Hepatocyte (in vitro differentiated cells): ENCODE measurements around the gene ZNF385C. TPM values are rescaled to one million over a fixed set of nuclear protein-coding genes. Genes with fewer than 3 reads are reported as not detected.
"Not testable (repeated sequence)": the region's sequence is repeated elsewhere in the genome, so short reads cannot be mapped to it uniquely, and the experiment has no call there.

Experiments used
- DNase-seq: peaks from one replicate; pipeline ENCODE4 v3.0.0-alpha.2; 2016; ENCODE audit warnings: low spot score
- H2AFZ ChIP-seq: fragments of 200-600 bp; sonication (generic); 2 replicates; pipeline ENCODE4 v1.6.0; 2016; ENCODE audit warnings: antibody characterized with exemption, mild to moderate bottlenecking
- H3K27ac ChIP-seq: fragments of 200-600 bp; sonication (generic); 2 replicates; pipeline ENCODE4 v1.5.1; 2016; ENCODE audit warnings: mild to moderate bottlenecking
- H3K27me3 ChIP-seq: fragments of 200-600 bp; sonication (generic); 2 replicates; pipeline ENCODE4 v1.6.1; 2016
- H3K36me3 ChIP-seq: fragments of 200-600 bp; sonication (generic); replicated peaks from 2 replicates; pipeline ENCODE4 v1.5.1; 2016; ENCODE audit warnings: low read depth; ENCODE audit not compliant: insufficient read depth
- H3K4me1 ChIP-seq: fragments of 200-600 bp; sonication (generic); 2 replicates; pipeline ENCODE4 v1.5.1; 2016; ENCODE audit warnings: mild to moderate bottlenecking, moderate library complexity; ENCODE audit not compliant: insufficient read depth
- H3K4me2 ChIP-seq: fragments of 200-600 bp; sonication (generic); 2 replicates; pipeline ENCODE4 v1.6.0; 2016
- H3K4me3 ChIP-seq: fragments of 200-600 bp; sonication (generic); 2 replicates; pipeline ENCODE4 v1.5.1; 2016; ENCODE audit warnings: mild to moderate bottlenecking
- H3K79me2 ChIP-seq: fragments of 200-600 bp; sonication (generic); 2 replicates; pipeline ENCODE4 v1.6.0; 2017; ENCODE audit warnings: mild to moderate bottlenecking
- H3K9me2 ChIP-seq: fragments of 200-600 bp; sonication (generic); replicated peaks from 2 replicates; pipeline ENCODE4 v1.6.0; 2017; ENCODE audit warnings: mild to moderate bottlenecking; ENCODE audit not compliant: insufficient read depth
- H3K9me3 ChIP-seq: fragments of 200-600 bp; sonication (generic); 2 replicates; pipeline ENCODE4 v1.5.1; 2016; ENCODE audit warnings: low read depth, mild to moderate bottlenecking
- H4K20me1 ChIP-seq: fragments of 200-600 bp; sonication (generic); 2 replicates; pipeline ENCODE4 v1.6.0; 2016; ENCODE audit warnings: mild to moderate bottlenecking; ENCODE audit not compliant: insufficient read depth, poor library complexity, severe bottlenecking
- EZH2 ChIP-seq: fragments of 200-600 bp; sonication (generic); IDR thresholded peaks from 2 replicates; pipeline ENCODE4 v1.6.1; 2016; ENCODE audit warnings: antibody characterized with exemption, mild to moderate bottlenecking, borderline replicate concordance
- EZH2phosphoT487 ChIP-seq: fragments of 200-600 bp; sonication (generic); IDR thresholded peaks from one replicate; pipeline ENCODE4 v1.6.1; 2018; ENCODE audit warnings: antibody characterized with exemption, mild to moderate bottlenecking, low read depth, moderate library complexity; ENCODE audit not compliant: unreplicated experiment, severe bottlenecking
- WGBS: methylation state at CpG from one replicate; pipeline ENCODE4 v1.1.6; 2016; ENCODE audit warnings: low lambda C conversion rate; ENCODE audit errors: missing lambda C conversion rate; 5-methylcytosine and 5-hydroxymethylcytosine counted together
- polyA plus RNA-seq: library from polyadenylated mRNA; unstranded; fragments of >200 nt; fragmentation: Nextera tagmentation; extraction: Ambion mirVana; gene quantifications from 2 replicates; pipeline ENCODE4 v1.2.1, GENCODE V29; 2016
- total RNA-seq: library from RNA; depleted of rRNA; stranded (reverse); fragments of >200 nt; gene quantifications from 2 replicates; pipeline ENCODE4 v1.2.3, GENCODE V29; 2014
- TF ChIP-seq, protein P1 (sequence below): fragments of 200-600 bp; sonication (generic); IDR thresholded peaks from 2 replicates; pipeline ENCODE4 v1.5.1; 2016; ENCODE audit warnings: antibody characterized with exemption, mild to moderate bottlenecking; ENCODE audit not compliant: poor library complexity

The ZNF385C gene
- total and polyA plus RNA-seq, 2 experiments from 2014 or later = 0.45 to 0.63 TPM

DNA sequence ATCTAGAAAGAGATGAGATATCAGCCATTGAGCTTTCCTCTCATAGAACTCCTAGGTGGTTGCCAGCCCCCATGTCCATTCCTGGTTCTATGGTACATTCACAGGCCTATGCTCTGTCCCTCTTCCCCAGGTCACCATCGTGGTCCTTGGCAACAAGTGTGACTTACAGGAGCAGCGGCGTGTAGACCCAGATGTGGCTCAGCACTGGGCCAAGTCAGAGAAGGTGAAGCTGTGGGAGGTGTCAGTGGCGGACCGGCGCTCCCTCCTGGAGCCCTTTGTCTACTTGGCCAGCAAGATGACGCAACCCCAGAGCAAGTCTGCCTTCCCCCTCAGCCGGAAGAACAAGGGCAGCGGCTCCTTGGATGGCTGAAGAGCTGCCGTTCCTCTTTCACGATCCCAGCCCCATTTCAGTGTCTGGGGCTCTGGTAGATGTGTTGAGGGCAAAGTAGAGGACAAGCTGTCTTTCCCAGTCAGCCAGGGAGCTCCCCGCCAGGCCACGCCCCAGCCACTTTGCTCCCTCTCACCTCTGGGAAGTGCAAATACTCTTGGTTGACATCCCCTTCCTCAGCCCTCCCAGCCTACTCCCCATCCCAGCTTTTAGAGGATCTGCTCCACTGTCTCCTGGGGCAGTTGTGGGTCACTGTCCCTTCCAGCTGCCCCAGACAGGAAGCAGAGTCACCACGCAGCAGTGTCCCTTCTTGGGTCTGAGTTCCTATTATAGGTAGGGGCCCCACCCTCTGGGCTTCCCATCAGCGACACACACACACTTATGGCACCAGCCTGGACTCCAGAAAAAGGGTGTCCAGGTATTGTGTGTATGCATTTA lies 74.5 kb downstream of the ZNF385C start:
- WGBS = 93% methylated on average over 15 of the region's 15 CpGs
- DNase-seq = no peak

DNA sequence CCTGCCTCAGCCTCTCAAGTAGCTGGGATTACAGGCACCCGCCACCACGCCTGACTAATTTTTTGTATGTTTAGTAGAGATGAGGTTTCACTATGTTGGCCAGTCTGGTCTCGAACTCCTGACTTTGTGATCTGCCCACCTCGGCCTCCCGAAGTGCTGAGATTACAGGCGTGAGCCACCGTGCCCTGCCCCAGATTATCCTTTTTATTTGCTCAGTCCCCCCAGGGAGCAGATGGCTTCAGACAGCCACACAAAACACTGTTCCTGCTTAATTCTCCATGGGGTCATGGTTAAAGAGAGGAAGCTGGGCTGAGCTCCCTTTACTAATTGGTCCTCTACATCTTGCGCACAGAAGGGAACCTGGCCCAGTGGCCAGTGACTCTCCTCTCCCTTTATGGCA lies 77.4 kb downstream of the ZNF385C start:
- Histone ChIP-seq H3K4me3 (peak overlapping the region; percentile 97), H3K4me2 (peak overlapping the region; percentile 92), H3K4me1 (peaks cover 17% of the 10 kb centered on the region), H3K79me2 (peaks cover 45% of the 10 kb centered on the region)
- H3K27ac ChIP-seq, DNase-seq, H3K27me3 ChIP-seq, H3K9me2 ChIP-seq, H3K36me3 ChIP-seq, H4K20me1 ChIP-seq, H3K9me3 ChIP-seq, H2AFZ ChIP-seq: not testable (repeated sequence)
- 72% methylated on average over 8 of the region's 8 CpGs for WGBS

More for the DNA sequence above, 74.5 kb downstream of the ZNF385C start:
- TF ChIP-seq EZH2phosphoT487 = no peak
- TF ChIP-seq EZH2 = no peak
- Histone ChIP-seq H3K27ac (peak overlapping the region; percentile 74), H3K4me3 (no peak overlapping the region), H3K9me2 (no peaks in the 10 kb centered on the region), H3K4me1 (peaks cover 7% of the 10 kb centered on the region), H2AFZ (no peak overlapping the region), H4K20me1 (no peaks in the 10 kb centered on the region), H3K4me2 (no peak overlapping the region), H3K36me3 (no peaks in the 10 kb centered on the region), H3K27me3 (no peaks in the 10 kb centered on the region), H3K79me2 (peaks cover 28% of the 10 kb centered on the region), H3K9me3 (no peaks in the 10 kb centered on the region)

DNA sequence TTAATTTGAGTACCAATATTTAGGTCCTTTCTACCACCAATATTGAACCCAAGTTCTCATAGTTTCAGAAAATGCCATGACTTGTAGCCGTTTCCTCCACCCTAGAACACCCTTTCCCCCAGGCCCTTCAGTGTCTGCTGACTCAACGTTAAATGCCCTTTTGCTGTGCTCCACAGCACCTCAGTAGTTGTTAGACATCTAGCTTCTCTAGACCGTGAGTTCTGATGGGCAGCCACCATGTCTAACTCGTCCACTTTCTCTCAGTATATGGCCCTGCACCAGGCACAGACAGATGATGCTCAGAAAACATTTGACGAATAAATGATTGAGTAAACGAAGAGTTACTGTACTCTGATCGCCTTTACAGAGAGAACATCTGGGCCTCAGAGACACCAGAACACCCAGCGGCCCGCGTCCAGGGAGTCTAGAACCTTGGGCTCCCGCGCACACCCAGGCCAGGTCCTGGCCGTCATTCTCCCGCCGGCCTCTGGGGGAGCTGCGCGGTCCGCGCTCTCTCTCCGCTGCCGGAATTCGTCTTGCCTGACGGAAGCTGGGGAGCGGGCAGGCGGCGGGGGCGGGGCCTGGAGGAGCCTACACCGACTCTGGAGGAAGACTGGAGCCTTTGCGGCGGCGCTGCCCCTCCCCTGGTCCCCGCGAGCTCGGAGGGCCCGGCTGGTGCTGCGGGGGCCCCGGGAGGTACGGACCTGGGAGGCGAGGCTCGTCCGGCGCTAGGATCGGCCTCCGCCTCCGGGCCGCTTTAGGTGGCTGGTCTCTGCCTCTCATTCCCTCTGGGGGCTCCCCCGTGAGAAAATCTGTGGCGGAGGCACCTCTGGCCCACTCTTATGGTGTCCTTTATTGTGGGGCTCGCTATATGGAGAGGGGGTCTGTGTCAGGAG lies 78.5 kb downstream of the ZNF385C start, which contains the start of gene NKIRAS2:
Gene NKIRAS2, plus strand, starts transcription at position 582 of the 896 bp plus-strand sequence. CDS start 1,488 bp downstream, outside the sequence.
- Histone ChIP-seq H2AFZ (peak within 1 kb of the TSS; percentile 86), H3K79me2 (peaks cover 55% of the 10 kb centered on the region)

DNA sequence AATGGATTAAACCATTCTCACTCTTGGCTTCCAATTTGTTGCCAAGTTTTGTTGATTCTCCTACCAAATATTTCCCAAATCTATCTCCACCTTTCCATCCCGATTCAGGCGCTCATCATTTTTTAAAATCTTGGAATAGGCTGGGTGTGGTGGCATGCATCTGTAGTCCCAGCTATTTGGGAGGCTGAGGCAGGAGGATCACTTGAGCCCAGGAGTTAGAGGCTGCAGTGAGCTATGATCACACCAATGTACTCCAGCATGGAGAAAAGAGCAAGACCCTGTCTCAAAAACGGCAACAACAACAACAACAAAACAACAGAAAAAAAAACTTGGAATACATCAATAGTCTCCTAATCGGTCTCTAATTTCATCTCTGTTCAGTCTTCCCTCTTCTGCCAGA lies 79.3 kb downstream of the ZNF385C start:
- H4K20me1 ChIP-seq = peaks cover 9% of the 10 kb centered on the region
- H3K36me3 ChIP-seq = no peaks in the 10 kb centered on the region
- H3K9me3 ChIP-seq = no peaks in the 10 kb centered on the region
- 99% methylated on average over 4 of the region's 4 CpGs for WGBS
- no peak for DNase-seq
- no peak overlapping the region for H3K27ac ChIP-seq
- H3K4me2 ChIP-seq = peak overlapping the region; percentile 80
- TF ChIP-seq EZH2 (no peak), EZH2phosphoT487 (no peak)
- TF ChIP-seq, protein P1, sequence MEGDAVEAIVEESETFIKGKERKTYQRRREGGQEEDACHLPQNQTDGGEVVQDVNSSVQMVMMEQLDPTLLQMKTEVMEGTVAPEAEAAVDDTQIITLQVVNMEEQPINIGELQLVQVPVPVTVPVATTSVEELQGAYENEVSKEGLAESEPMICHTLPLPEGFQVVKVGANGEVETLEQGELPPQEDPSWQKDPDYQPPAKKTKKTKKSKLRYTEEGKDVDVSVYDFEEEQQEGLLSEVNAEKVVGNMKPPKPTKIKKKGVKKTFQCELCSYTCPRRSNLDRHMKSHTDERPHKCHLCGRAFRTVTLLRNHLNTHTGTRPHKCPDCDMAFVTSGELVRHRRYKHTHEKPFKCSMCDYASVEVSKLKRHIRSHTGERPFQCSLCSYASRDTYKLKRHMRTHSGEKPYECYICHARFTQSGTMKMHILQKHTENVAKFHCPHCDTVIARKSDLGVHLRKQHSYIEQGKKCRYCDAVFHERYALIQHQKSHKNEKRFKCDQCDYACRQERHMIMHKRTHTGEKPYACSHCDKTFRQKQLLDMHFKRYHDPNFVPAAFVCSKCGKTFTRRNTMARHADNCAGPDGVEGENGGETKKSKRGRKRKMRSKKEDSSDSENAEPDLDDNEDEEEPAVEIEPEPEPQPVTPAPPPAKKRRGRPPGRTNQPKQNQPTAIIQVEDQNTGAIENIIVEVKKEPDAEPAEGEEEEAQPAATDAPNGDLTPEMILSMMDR = no peak
- no peaks in the 10 kb centered on the region for H3K9me2 ChIP-seq
- no peak overlapping the region for H3K4me3 ChIP-seq
- H3K79me2 ChIP-seq = peaks cover 63% of the 10 kb centered on the region
- peaks cover 22% of the 10 kb centered on the region for H3K4me1 ChIP-seq
- H2AFZ ChIP-seq = no peak overlapping the region
- H3K27me3 ChIP-seq = no peaks in the 10 kb centered on the region

More for the DNA sequence above, 78.5 kb downstream of the ZNF385C start, which contains the start of gene NKIRAS2:
- no peaks in the 10 kb centered on the region for H3K27me3 ChIP-seq
- peaks cover 1% of the 10 kb centered on the region for H4K20me1 ChIP-seq
- H3K9me3 ChIP-seq = no peaks in the 10 kb centered on the region
- no peak for TF ChIP-seq EZH2
- TF ChIP-seq, protein P1 = peak; percentile 88
- peak within 1 kb of the TSS; percentile 97 for H3K4me3 ChIP-seq
- peak within 1 kb of the TSS; percentile 92 for H3K4me2 ChIP-seq
- H3K9me2 ChIP-seq = no peaks in the 10 kb centered on the region
- peak within 1 kb of the TSS; percentile 85 for H3K27ac ChIP-seq
- H3K36me3 ChIP-seq = no peaks in the 10 kb centered on the region
- 9% methylated on average over 47 of the region's 49 CpGs for WGBS
- peak; percentile 97 for DNase-seq
- peaks cover 22% of the 10 kb centered on the region for H3K4me1 ChIP-seq
